HepG2 (cell line): ENCODE data around the gene ZNF548. TPM values are rescaled to one million over a fixed set of nuclear protein-coding genes. Genes with fewer than 3 reads are reported as not detected.

Source experiments
- GABPB1 ChIP-seq: IDR thresholded peaks from 2 replicates; pipeline ENCODE4 v1.6.1; 2016; ENCODE audit warnings: mild to moderate bottlenecking, missing genetic modification reagents, moderate library complexity, missing compliant biosample characterization
- HDAC6 ChIP-seq: fragments of 200-600 bp; sonication (generic); IDR thresholded peaks from 2 replicates; pipeline ENCODE4 v1.7.0; 2017; ENCODE audit warnings: mild to moderate bottlenecking, antibody characterized with exemption, low read length, low read depth
- HNF4A ChIP-seq: sonication (generic); formaldehyde crosslinking; IDR thresholded peaks from 2 replicates; pipeline ENCODE4 v1.4.0; 2020; ENCODE audit warnings: missing genetic modification reagents
- HOXD1 ChIP-seq: sonication (generic); formaldehyde crosslinking; IDR thresholded peaks from 2 replicates; pipeline ENCODE4 v1.5.0; 2020; ENCODE audit warnings: missing genetic modification reagents
- KLF9 ChIP-seq: IDR thresholded peaks from 2 replicates; pipeline ENCODE4 v1.6.1; 2016; ENCODE audit warnings: low read depth
- MXI1 ChIP-seq: IDR thresholded peaks from 3 replicates; pipeline ENCODE4 v1.6.1; 2012; ENCODE audit warnings: low read depth, low read length, inconsistent platforms, borderline replicate concordance
- NFYC ChIP-seq: IDR thresholded peaks from 2 replicates; pipeline ENCODE4 v1.6.1; 2016; ENCODE audit warnings: missing genetic modification reagents, missing compliant biosample characterization
- RERE ChIP-seq: IDR thresholded peaks from 2 replicates; pipeline ENCODE4 v1.6.1; 2016; ENCODE audit warnings: low read depth, missing genetic modification reagents, missing compliant biosample characterization
- SALL1 ChIP-seq: sonication (generic); formaldehyde crosslinking; IDR thresholded peaks from 2 replicates; pipeline ENCODE4 v1.8.0; 2022; ENCODE audit warnings: mild to moderate bottlenecking, missing genetic modification reagents
- SIX4 ChIP-seq: sonication (generic); formaldehyde crosslinking; IDR thresholded peaks from 2 replicates; pipeline ENCODE4 v1.4.0; 2020; ENCODE audit warnings: missing genetic modification reagents
- SMYD3 ChIP-seq: sonication (generic); formaldehyde crosslinking; IDR thresholded peaks from 2 replicates; pipeline ENCODE4 v1.8.1; 2023; ENCODE audit warnings: mild to moderate bottlenecking, missing genetic modification reagents
- SOX6 ChIP-seq, 2 experiments: fragments of 450-650 bp in 1 of 2; sonication (generic) in 1 of 2; formaldehyde crosslinking in 1 of 2; IDR thresholded peaks; 2 replicates each; pipeline versions ENCODE4 v1.4.0 to v1.6.1; 2017 to 2020; ENCODE audit warnings: antibody characterized with exemption in 1 of 2, mild to moderate bottlenecking in 1 of 2, missing genetic modification reagents in 1 of 2
- SP5 ChIP-seq: IDR thresholded peaks from 2 replicates; pipeline ENCODE4 v1.6.1; 2016; ENCODE audit warnings: low read depth, borderline replicate concordance
- ZBTB42 ChIP-seq: sonication (generic); formaldehyde crosslinking; IDR thresholded peaks from 2 replicates; pipeline ENCODE4 v1.5.0; 2020; ENCODE audit warnings: mild to moderate bottlenecking, missing genetic modification reagents
- ZBTB7A ChIP-seq: sonication (generic); formaldehyde crosslinking; IDR thresholded peaks from 2 replicates; pipeline ENCODE4 v1.8.0; 2022; ENCODE audit warnings: mild to moderate bottlenecking, missing genetic modification reagents
- ZNF263 ChIP-seq: sonication (generic); formaldehyde crosslinking; IDR thresholded peaks from 2 replicates; pipeline ENCODE4 v1.4.0; 2020; ENCODE audit warnings: missing genetic modification reagents
- ZNF292 ChIP-seq: sonication (generic); formaldehyde crosslinking; IDR thresholded peaks from 2 replicates; pipeline ENCODE4 v1.8.1; 2022; ENCODE audit warnings: mild to moderate bottlenecking, low read depth, missing genetic modification reagents, borderline replicate concordance
- ZNF432 ChIP-seq: sonication (generic); formaldehyde crosslinking; IDR thresholded peaks from 2 replicates; pipeline ENCODE4 v1.5.0; 2020; ENCODE audit warnings: missing genetic modification reagents, mild to moderate bottlenecking, borderline replicate concordance
- ZNF451 ChIP-seq: sonication (generic); formaldehyde crosslinking; IDR thresholded peaks from 2 replicates; pipeline ENCODE4 v1.5.0; 2020; ENCODE audit warnings: mild to moderate bottlenecking, missing genetic modification reagents
- ZNF550 ChIP-seq: sonication (generic); formaldehyde crosslinking; IDR thresholded peaks from 2 replicates; pipeline ENCODE4 v1.4.0; 2020; ENCODE audit warnings: mild to moderate bottlenecking, missing genetic modification reagents, borderline replicate concordance
- ZNF709 ChIP-seq: sonication (generic); formaldehyde crosslinking; IDR thresholded peaks from 2 replicates; pipeline ENCODE4 v1.5.0; 2020; ENCODE audit warnings: mild to moderate bottlenecking, missing genetic modification reagents
- ZNF782 ChIP-seq: sonication (generic); formaldehyde crosslinking; IDR thresholded peaks from 2 replicates; pipeline ENCODE4 v1.4.0; 2020; ENCODE audit warnings: missing genetic modification reagents, mild to moderate bottlenecking, borderline replicate concordance
- polyA plus RNA-seq, 8 experiments: library from polyadenylated mRNA; depleted of rRNA in 3 of 8; stranded (reverse) in 7 of 8; unstranded in 1 of 8; fragments of >200 nt; fragmentation: Illumina TruSeq in 4 of 8; extraction: Trizol in 4 of 8; gene quantifications; 2 replicates each; pipeline versions ENCODE4 v1.2.1 to v1.2.3, GENCODE V29; 2011 to 2016; ENCODE audit warnings: low read depth in 4 of 8, missing spikeins in 1 of 8, mixed read lengths in 1 of 8; ENCODE audit not compliant: insufficient read depth in 1 of 8
- total RNA-seq, 5 experiments: library from RNA; depleted of rRNA; stranded (reverse); fragments of >200 nt; fragmentation: Illumina TruSeq; extraction: Trizol; gene quantifications; 2 replicates each; pipeline ENCODE4 v1.2.3, GENCODE V29; 2016; ENCODE audit warnings: low read depth in 1 of 5
- TF ChIP-seq, protein P1 (sequence below), 2 experiments: sonication (generic) in 1 of 2; formaldehyde crosslinking in 1 of 2; IDR thresholded peaks; 2 replicates each; pipeline versions ENCODE4 v1.5.1 to v1.6.1; 2011 to 2020; ENCODE audit warnings: borderline replicate concordance in 1 of 2, low read depth in 1 of 2, low read length in 1 of 2, mild to moderate bottlenecking in 1 of 2, missing genetic modification reagents in 1 of 2, moderate library complexity in 1 of 2

Gene ZNF548
- total and polyA plus RNA-seq, 2 of the 13 experiments (the other 11 are each of a cell fraction or from before 2014, with no cell fraction given) = 19.6 to 24.9 TPM

DNA sequence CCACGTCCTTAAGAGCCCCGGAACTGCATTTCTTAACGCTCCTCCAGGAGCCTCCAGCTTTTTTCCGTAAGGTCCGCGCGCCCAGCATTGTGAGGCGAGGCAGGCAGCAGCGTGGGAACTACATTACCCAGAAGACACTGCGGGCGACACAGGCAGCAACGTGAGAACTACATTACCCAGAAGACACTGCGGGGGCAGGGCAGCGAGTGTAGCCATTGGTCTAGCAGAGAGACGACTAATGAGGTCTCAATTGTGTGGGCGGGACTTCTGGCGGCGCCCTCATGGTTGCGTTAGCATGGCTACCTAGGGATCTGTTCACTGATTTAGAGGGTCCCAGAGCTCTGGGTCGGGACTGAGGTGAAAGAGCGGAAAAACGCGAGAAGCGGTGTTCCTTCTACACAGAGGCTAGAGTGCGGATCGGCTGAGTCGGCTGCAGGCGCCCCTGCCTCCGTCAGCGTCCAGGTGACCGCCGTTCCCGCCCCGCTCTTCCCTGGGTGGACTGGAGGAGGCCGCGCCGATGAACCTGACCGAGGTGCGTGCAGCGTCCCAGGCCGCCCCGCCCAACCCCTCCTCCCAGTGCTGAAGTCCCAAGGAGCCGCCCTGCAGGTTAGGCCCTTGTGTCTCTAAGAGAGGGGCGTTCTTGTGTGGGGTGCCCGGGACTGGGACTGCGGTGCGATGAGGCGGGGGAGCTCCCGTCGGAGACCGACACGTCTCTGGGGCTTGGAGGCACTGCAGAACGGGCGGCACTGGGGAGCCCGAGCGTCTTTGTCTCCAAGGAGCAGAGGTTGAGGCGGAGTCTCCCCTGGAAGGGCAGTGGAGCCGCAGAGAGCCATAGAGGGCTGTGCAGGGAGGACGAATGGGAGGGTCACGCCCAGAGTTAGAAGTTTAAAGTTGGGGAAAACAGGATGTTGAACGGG lies 45.7 kb downstream of the ZNF548 start, which contains the start of gene ZNF749 (continued):
- TF ChIP-seq SOX6 (IDR thresholded peaks at IDR 0.05) (no peak), SOX6 (CRISPR knock-in tag; IDR thresholded peaks at IDR 0.05) (peak; percentile 68), HNF4A (CRISPR knock-in tag) (no peak), ZNF451 (CRISPR knock-in tag) (no peak; the same call in 1 of the 2 replicates), KLF9 (no peak; the same call in 1 of the 2 replicates), SMYD3 (CRISPR knock-in tag) (no peak), ZBTB7A (peak; percentile 9; the same call in 1 of the 2 replicates), SP5 (CRISPR knock-in tag) (no peak), RERE (CRISPR knock-in tag) (no peak), NFYC (peak; percentile 91), ZNF263 (CRISPR knock-in tag) (no peak), ZNF782 (CRISPR knock-in tag) (no peak), MXI1 (peak; percentile 94; the same call in 2 of the 3 replicates), HDAC6 (no peak), SALL1 (CRISPR knock-in tag) (peak; percentile 54), ZBTB42 (CRISPR knock-in tag) (no peak), ZNF292 (CRISPR knock-in tag) (peak; percentile 72), ZNF709 (no peak; the same call in 1 of the 2 replicates), SIX4 (CRISPR knock-in tag) (peak; percentile 52), ZNF432 (CRISPR knock-in tag) (no peak), GABPB1 (CRISPR knock-in tag) (peak; percentile 94), ZNF550 (CRISPR knock-in tag) (no peak), HOXD1 (no peak)
- TF ChIP-seq, protein P1, sequence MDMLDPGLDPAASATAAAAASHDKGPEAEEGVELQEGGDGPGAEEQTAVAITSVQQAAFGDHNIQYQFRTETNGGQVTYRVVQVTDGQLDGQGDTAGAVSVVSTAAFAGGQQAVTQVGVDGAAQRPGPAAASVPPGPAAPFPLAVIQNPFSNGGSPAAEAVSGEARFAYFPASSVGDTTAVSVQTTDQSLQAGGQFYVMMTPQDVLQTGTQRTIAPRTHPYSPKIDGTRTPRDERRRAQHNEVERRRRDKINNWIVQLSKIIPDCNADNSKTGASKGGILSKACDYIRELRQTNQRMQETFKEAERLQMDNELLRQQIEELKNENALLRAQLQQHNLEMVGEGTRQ (IDR thresholded peaks at IDR 0.05; ENCODE audit: low read depth, low read length) = no peak
- TF ChIP-seq, protein P1 (CRISPR knock-in tag; IDR thresholded peaks at IDR 0.05; ENCODE audit: borderline replicate concordance) = no peak
